K562 (cell line): ENCODE measurements around the gene METTL22. TPM values are rescaled to one million over a fixed set of nuclear protein-coding genes. Genes with fewer than 3 reads are reported as not detected.

Source experiments
- ATAC-seq: fragments of 200-7000 bp; cut with Tn5 transposase; 3 replicates; pipeline ENCODE4 v1.9.1; 2020; ENCODE audit warnings: moderate library complexity
- BruUV-seq: library from RNA; stranded (reverse); fragments of 400-500 nt; replicated peaks from 2 replicates; lab custom pipeline; 2021; lab: Mats Ljungman, UMichigan
- CTCF ChIA-PET: fragments of 300-600 bp; formaldehyde crosslinking; extraction: SDS; loops from one replicate; lab custom pipeline; 2021; ENCODE audit warnings: low intra/inter-chr PET ratio; lab: Yijun Ruan, JAX
- POLR2A ChIA-PET: fragments of 300-600, 350-650 bp; sonication (Branson Sonifier 250); formaldehyde crosslinking; extraction: SDS; loops from one replicate; lab custom pipeline; 2021; ENCODE audit warnings: antibody characterized with exemption, inconsistent platforms; lab: Yijun Ruan, JAX
- DNase-seq, 4 experiments: peaks; one replicate each; pipeline versions ENCODE4 v3.0.0 to v3.0.0-alpha.2; 2011 to 2018; ENCODE audit warnings: low spot score in 3 of 4, mixed read lengths in 3 of 4; ENCODE audit errors: extremely low read depth in 1 of 4
- FAIRE-seq: peaks from 2 replicates; lab custom pipeline; 2011; peaks lifted over from hg19 to GRCh38; lab: Jason Lieb, UNC
- H2AFZ ChIP-seq: 2 replicates; pipeline ENCODE4 v1.6.0; 2011; ENCODE audit warnings: low read depth, low read length, control low read depth, inconsistent platforms
- H3K27ac ChIP-seq: fragments of 200-600 bp; 3 replicates; pipeline ENCODE4 v1.8.0; 2011; ENCODE audit warnings: low read depth, mild to moderate bottlenecking, control low read depth, inconsistent platforms, low read length, moderate library complexity, mixed read lengths; ENCODE audit errors: extremely low read depth
- H3K27me3 ChIP-seq, 2 experiments: fragments of 300-600 bp in 1 of 2; 2 replicates in 1 of 2; 3 replicates in 1 of 2; pipeline versions ENCODE4 v1.6.0 to v1.8.0; 2011; ENCODE audit warnings: inconsistent platforms in 2 of 2, low read length in 2 of 2, mild to moderate bottlenecking in 1 of 2, mixed read lengths in 1 of 2, moderate library complexity in 1 of 2; ENCODE audit not compliant: control insufficient read depth in 2 of 2, insufficient read depth in 2 of 2
- H3K36me3 ChIP-seq: fragments of 300-600 bp; 3 replicates; pipeline ENCODE4 v1.8.0; 2011; ENCODE audit warnings: mild to moderate bottlenecking, low read length, inconsistent platforms; ENCODE audit not compliant: control insufficient read depth, insufficient read depth
- H3K4me1 ChIP-seq, 2 experiments: fragments of 200-600 bp in 1 of 2; replicated peaks in 1 of 2; 2 replicates in 1 of 2; 3 replicates in 1 of 2; pipeline versions ENCODE4 v1.5.1 to v1.8.0; 2011; ENCODE audit warnings: inconsistent platforms in 2 of 2, low read length in 2 of 2, mild to moderate bottlenecking in 1 of 2, mixed read lengths in 1 of 2, moderate library complexity in 1 of 2; ENCODE audit not compliant: control insufficient read depth in 2 of 2, insufficient read depth in 2 of 2
- H3K4me2 ChIP-seq: 2 replicates; pipeline ENCODE4 v1.6.1; 2011; ENCODE audit warnings: low read length, control low read depth, inconsistent platforms, mixed read lengths; ENCODE audit not compliant: insufficient read depth
- H3K4me3 ChIP-seq: fragments of 200-600 bp; sonication (generic), shearing (Covaris generic); 2 replicates; pipeline ENCODE4 v1.5.1; 2016; ENCODE audit warnings: control low read depth, inconsistent platforms
- H3K79me2 ChIP-seq: fragments of 200-600 bp; 3 replicates; pipeline ENCODE4 v1.8.0; 2011; ENCODE audit warnings: low read length, inconsistent platforms; ENCODE audit not compliant: control insufficient read depth, insufficient read depth
- H3K9ac ChIP-seq, 2 experiments: 2 replicates each; pipeline versions ENCODE4 v1.6.0 to v1.6.1; 2011; ENCODE audit warnings: low read depth in 2 of 2, low read length in 2 of 2, control low read depth in 1 of 2, inconsistent platforms in 1 of 2, mild to moderate bottlenecking in 1 of 2, mixed read lengths in 1 of 2; ENCODE audit not compliant: insufficient read depth in 1 of 2
- H3K9me1 ChIP-seq: one replicate; pipeline ENCODE4 v1.6.0; 2011; ENCODE audit warnings: inconsistent platforms, mild to moderate bottlenecking, low read length, moderate library complexity; ENCODE audit not compliant: control insufficient read depth, insufficient read depth
- H3K9me3 ChIP-seq: replicated peaks from 2 replicates; pipeline ENCODE4 v1.5.1; 2011; ENCODE audit warnings: low read depth, low read length, inconsistent platforms; ENCODE audit not compliant: control insufficient read depth, insufficient read depth
- H4K20me1 ChIP-seq: replicated peaks from 2 replicates; pipeline ENCODE4 v1.6.1; 2011; ENCODE audit warnings: low read length, inconsistent platforms, mixed read lengths; ENCODE audit not compliant: control insufficient read depth, insufficient read depth
- ARNT ChIP-seq, 2 experiments: fragments of 450-650 bp; IDR thresholded peaks; 2 replicates each; pipeline ENCODE4 v1.6.1; 2016; ENCODE audit warnings: mild to moderate bottlenecking in 1 of 2
- CBX8 ChIP-seq: fragments of 200-600 bp; sonication (generic); IDR thresholded peaks from 2 replicates; pipeline ENCODE4 v1.6.1; 2012; ENCODE audit warnings: borderline replicate concordance, mixed run types, low read depth, mild to moderate bottlenecking, moderate library complexity, mixed read lengths, low read length, control low read depth, inconsistent platforms; ENCODE audit not compliant: poor library complexity, severe bottlenecking; ENCODE audit errors: extremely low read depth
- ZNF217 ChIP-seq: sonication (generic); formaldehyde crosslinking; IDR thresholded peaks from 2 replicates; pipeline ENCODE4 v1.8.0; 2022; ENCODE audit warnings: mild to moderate bottlenecking, missing genetic modification reagents
- WGBS: fragments of 100-300 bp; shearing (Covaris generic); methylation state at CpG from one replicate; pipeline ENCODE4 v1.1.6; 2016; ENCODE audit warnings: low coverage, mixed read lengths; ENCODE audit not compliant: insufficient coverage; ENCODE audit errors: missing lambda C conversion rate; 5-methylcytosine and 5-hydroxymethylcytosine counted together
- in situ Hi-C: fragments of 300-500 bp; cut with MboI; formaldehyde crosslinking; loops from 4 replicates; pipeline ENCODE4 v1.15.0; 2018; ENCODE audit warnings: inconsistent platforms, mixed read lengths
- intact Hi-C: fragments of 100-400 bp; cut with micrococcal nuclease; formaldehyde crosslinking; loops from 2 replicates; pipeline ENCODE4 v1.14.2; 2022
- polyA plus RNA-seq, 8 experiments: library from polyadenylated mRNA; depleted of rRNA in 4 of 8; stranded (reverse) in 5 of 8; unstranded in 3 of 8; fragments of >200 nt; fragmentation: Nextera tagmentation in 2 of 8; fragmentation: Illumina TruSeq in 1 of 8; extraction: Ambion mirVana in 2 of 8; extraction: Trizol in 1 of 8; gene quantifications; 2 replicates each; pipeline versions ENCODE4 v1.2.1 to v1.2.3, GENCODE V29; 2011 to 2014; ENCODE audit warnings: inconsistent platforms in 1 of 8, missing spikeins in 1 of 8
- small RNA-seq: library from RNA; depleted of rRNA; stranded (forward); fragments of <200 nt; gene quantifications from one replicate; pipeline ENCODE3, GENCODE V24; 2014
- total RNA-seq, 7 experiments: library from RNA; depleted of rRNA in 6 of 7; stranded (reverse); fragments of >200 nt in 6 of 7; fragmentation: Illumina TruSeq in 2 of 7; extraction: Trizol in 2 of 7; gene quantifications; 2 replicates each; pipeline versions ENCODE4 v1.2.1 to v1.2.3, GENCODE V29; 2011 to 2021; ENCODE audit warnings: low replicate concordance in 1 of 7
- TF ChIP-seq, protein P1 (sequence below), 3 experiments: IDR thresholded peaks in 2 of 3; conservative IDR thresholded peaks in 1 of 3; 2 replicates each; pipeline ENCODE4 v1.5.1; 2011 to 2012; ENCODE audit warnings: low read length in 3 of 3, mild to moderate bottlenecking in 3 of 3, control low read depth in 2 of 3, improper control_type of control experiment in 1 of 3, inconsistent platforms in 1 of 3, low read depth in 1 of 3, mixed read lengths in 1 of 3, moderate library complexity in 1 of 3; ENCODE audit not compliant: insufficient read depth in 2 of 3

The METTL22 gene
- total and polyA plus RNA-seq, 9 of the 15 experiments (the other 6 are each of a cell fraction or from before 2014, with no cell fraction given), result 6.9 to 33.2 (median 18.5) TPM

DNA sequence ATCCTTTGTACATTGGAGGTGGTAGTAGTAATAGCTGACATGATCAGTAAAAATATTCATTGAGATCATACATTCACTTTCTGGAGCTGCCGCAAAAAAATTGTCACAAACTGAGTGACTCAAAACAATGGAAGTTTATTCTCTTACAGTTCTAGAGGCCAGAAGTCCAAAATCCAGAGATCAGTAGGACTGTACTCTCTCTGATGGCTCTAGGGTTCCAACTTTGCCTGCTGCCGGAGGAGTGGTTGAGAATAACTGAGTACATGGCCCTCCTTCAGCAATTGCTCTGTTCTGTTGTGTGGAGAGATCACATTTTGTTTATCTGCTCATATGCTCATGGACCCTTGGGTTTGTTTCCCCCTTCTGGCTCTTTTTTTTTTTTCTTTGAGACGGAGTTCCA is 76.5 kb downstream of the METTL22 start:
- WGBS, result 3% methylated on average over 2 of the region's 3 CpGs
- H4K20me1 ChIP-seq, result no peaks in the 10 kb centered on the region; the same call in 1 of the 2 replicates
- no peak overlapping the region for H3K4me3 ChIP-seq
- in situ Hi-C loops (no loop called here), intact Hi-C loops (no loop called here)
- H3K9me3 ChIP-seq, result no peaks in the 10 kb centered on the region
- no peak overlapping the region for H2AFZ ChIP-seq
- ATAC-seq (no peak), FAIRE-seq (no peak), DNase-seq (no peak)
- ChIA-PET CTCF (no interaction called here), POLR2A (no interaction called here)
- BruUV-seq, result no TSS peak
- H3K9ac ChIP-seq, result no peak overlapping the region
- H3K79me2 ChIP-seq, result no peaks in the 10 kb centered on the region
- no peaks in the 10 kb centered on the region for H3K36me3 ChIP-seq
- no peaks in the 10 kb centered on the region for H3K9me1 ChIP-seq
- no peak overlapping the region for H3K4me2 ChIP-seq
- no peak overlapping the region for H3K27ac ChIP-seq
- TF ChIP-seq CBX8, result no peak
- TF ChIP-seq ARNT (IDR thresholded peaks at IDR 0.05), result no peak
- TF ChIP-seq, protein P1, sequence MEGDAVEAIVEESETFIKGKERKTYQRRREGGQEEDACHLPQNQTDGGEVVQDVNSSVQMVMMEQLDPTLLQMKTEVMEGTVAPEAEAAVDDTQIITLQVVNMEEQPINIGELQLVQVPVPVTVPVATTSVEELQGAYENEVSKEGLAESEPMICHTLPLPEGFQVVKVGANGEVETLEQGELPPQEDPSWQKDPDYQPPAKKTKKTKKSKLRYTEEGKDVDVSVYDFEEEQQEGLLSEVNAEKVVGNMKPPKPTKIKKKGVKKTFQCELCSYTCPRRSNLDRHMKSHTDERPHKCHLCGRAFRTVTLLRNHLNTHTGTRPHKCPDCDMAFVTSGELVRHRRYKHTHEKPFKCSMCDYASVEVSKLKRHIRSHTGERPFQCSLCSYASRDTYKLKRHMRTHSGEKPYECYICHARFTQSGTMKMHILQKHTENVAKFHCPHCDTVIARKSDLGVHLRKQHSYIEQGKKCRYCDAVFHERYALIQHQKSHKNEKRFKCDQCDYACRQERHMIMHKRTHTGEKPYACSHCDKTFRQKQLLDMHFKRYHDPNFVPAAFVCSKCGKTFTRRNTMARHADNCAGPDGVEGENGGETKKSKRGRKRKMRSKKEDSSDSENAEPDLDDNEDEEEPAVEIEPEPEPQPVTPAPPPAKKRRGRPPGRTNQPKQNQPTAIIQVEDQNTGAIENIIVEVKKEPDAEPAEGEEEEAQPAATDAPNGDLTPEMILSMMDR (IDR thresholded peaks at IDR 0.05 in 2 of 3, conservative IDR thresholded peaks at IDR 0.05 in 1 of 3; ENCODE audit: insufficient read depth in 2 of 3, low read depth in 1 of 3, low read length in 3 of 3), result no peak
- TF ChIP-seq ZNF217, result no peak
- no peaks in the 10 kb centered on the region for H3K4me1 ChIP-seq
- peaks cover 24 to 50% of the 10 kb centered on the region in 2 experiments for H3K27me3 ChIP-seq

Small RNA genes lying within 50 kb of the gene (small RNA-seq; reads per million reads assigned to genes)
- gene RN7SL743P, result not detected

Other genes with a start within 250 kb of the METTL22 start
- not detected in 2 replicates for gene TMEM114, start 31.2 kb upstream of the METTL22 start, total RNA-seq (2014; rRNA removed)
- not detected in 2 replicates for gene TMEM114, start 31.2 kb upstream of the METTL22 start, total RNA-seq (2014; rRNA removed; fragmentation: Illumina TruSeq; extraction: Trizol)
- not detected in 2 replicates for gene TMEM114, start 31.2 kb upstream of the METTL22 start, total RNA-seq (2015; rRNA removed; fragmentation: Illumina TruSeq; extraction: Trizol)
- gene TMEM114, start 31.2 kb upstream of the METTL22 start, total RNA-seq (2021), result not detected in 2 replicates
- not detected in 2 replicates for gene TMEM114, start 31.2 kb upstream of the METTL22 start, polyA plus RNA-seq (2011; rRNA removed)
- not detected in 2 replicates for gene TMEM114, start 31.2 kb upstream of the METTL22 start, polyA plus RNA-seq (2014; fragmentation: Illumina TruSeq; extraction: Trizol)
- not detected for gene TMEM114, start 31.2 kb upstream of the METTL22 start, polyA plus RNA-seq (2014; fragmentation: Nextera tagmentation; extraction: Ambion mirVana)
- not detected in 2 replicates for gene TMEM114, start 31.2 kb upstream of the METTL22 start, polyA plus RNA-seq (2014; rRNA removed)
- 0.05 TPM in 1 of 2 replicates, not detected in the other for gene ABAT, start 52.9 kb downstream of the METTL22 start, total RNA-seq (2014; rRNA removed)
- 0.06 and 0.11 TPM in 2 replicates for gene ABAT, start 52.9 kb downstream of the METTL22 start, total RNA-seq (2014; rRNA removed; fragmentation: Illumina TruSeq; extraction: Trizol)
- gene ABAT, start 52.9 kb downstream of the METTL22 start, total RNA-seq (2015; rRNA removed; fragmentation: Illumina TruSeq; extraction: Trizol), result 0.08 and 0.18 TPM in 2 replicates
- 0.31 and 0.49 TPM in 2 replicates for gene ABAT, start 52.9 kb downstream of the METTL22 start, total RNA-seq (2021)
- gene ABAT, start 52.9 kb downstream of the METTL22 start, polyA plus RNA-seq (2011; rRNA removed), result 0.18 and 0.45 TPM in 2 replicates
- 0.10 TPM in 1 of 2 replicates, not detected in the other for gene ABAT, start 52.9 kb downstream of the METTL22 start, polyA plus RNA-seq (2014; fragmentation: Illumina TruSeq; extraction: Trizol)
- gene ABAT, start 52.9 kb downstream of the METTL22 start, polyA plus RNA-seq (2014; fragmentation: Nextera tagmentation; extraction: Ambion mirVana), result under 1 TPM; 0.01 to 0.04 TPM
- gene ABAT, start 52.9 kb downstream of the METTL22 start, polyA plus RNA-seq (2014; rRNA removed), result 0.07 and 0.20 TPM in 2 replicates
- 10.1 and 11.2 TPM in 2 replicates for gene TMEM186, start 175.9 kb downstream of the METTL22 start, total RNA-seq (2014; rRNA removed)
- 13.1 and 15.4 TPM in 2 replicates for gene TMEM186, start 175.9 kb downstream of the METTL22 start, total RNA-seq (2014; rRNA removed; fragmentation: Illumina TruSeq; extraction: Trizol)
- gene TMEM186, start 175.9 kb downstream of the METTL22 start, total RNA-seq (2015; rRNA removed; fragmentation: Illumina TruSeq; extraction: Trizol), result 10.1 and 11.0 TPM in 2 replicates
- gene TMEM186, start 175.9 kb downstream of the METTL22 start, total RNA-seq (2021), result 17.8 TPM in 2 replicates
- gene TMEM186, start 175.9 kb downstream of the METTL22 start, polyA plus RNA-seq (2011; rRNA removed), result 14.9 and 16.4 TPM in 2 replicates
- 16.2 and 19.7 TPM in 2 replicates for gene TMEM186, start 175.9 kb downstream of the METTL22 start, polyA plus RNA-seq (2014; fragmentation: Illumina TruSeq; extraction: Trizol)
- 10 to 100 TPM; 27.3 to 33.4 TPM for gene TMEM186, start 175.9 kb downstream of the METTL22 start, polyA plus RNA-seq (2014; fragmentation: Nextera tagmentation; extraction: Ambion mirVana)
- 17.3 and 18.5 TPM in 2 replicates for gene TMEM186, start 175.9 kb downstream of the METTL22 start, polyA plus RNA-seq (2014; rRNA removed)
- 17.8 and 30.4 TPM in 2 replicates for gene PMM2, start 176.1 kb downstream of the METTL22 start, total RNA-seq (2014; rRNA removed)
- 29.8 and 33.9 TPM in 2 replicates for gene PMM2, start 176.1 kb downstream of the METTL22 start, total RNA-seq (2014; rRNA removed; fragmentation: Illumina TruSeq; extraction: Trizol)
- gene PMM2, start 176.1 kb downstream of the METTL22 start, total RNA-seq (2015; rRNA removed; fragmentation: Illumina TruSeq; extraction: Trizol), result 37.6 and 42.7 TPM in 2 replicates
- gene PMM2, start 176.1 kb downstream of the METTL22 start, total RNA-seq (2021), result 28.9 and 32.0 TPM in 2 replicates
- 16.3 and 21.1 TPM in 2 replicates for gene PMM2, start 176.1 kb downstream of the METTL22 start, polyA plus RNA-seq (2011; rRNA removed)
- gene PMM2, start 176.1 kb downstream of the METTL22 start, polyA plus RNA-seq (2014; fragmentation: Illumina TruSeq; extraction: Trizol), result 27.2 and 34.0 TPM in 2 replicates
- 1 to 10 TPM; 5.6 to 7.8 TPM for gene PMM2, start 176.1 kb downstream of the METTL22 start, polyA plus RNA-seq (2014; fragmentation: Nextera tagmentation; extraction: Ambion mirVana)
- 25.9 and 27.1 TPM in 2 replicates for gene PMM2, start 176.1 kb downstream of the METTL22 start, polyA plus RNA-seq (2014; rRNA removed)
- 112 and 114 TPM in 2 replicates for gene CARHSP1, start 247.3 kb downstream of the METTL22 start, total RNA-seq (2014; rRNA removed)
- 27.0 and 41.1 TPM in 2 replicates for gene CARHSP1, start 247.3 kb downstream of the METTL22 start, total RNA-seq (2014; rRNA removed; fragmentation: Illumina TruSeq; extraction: Trizol)
- gene CARHSP1, start 247.3 kb downstream of the METTL22 start, total RNA-seq (2015; rRNA removed; fragmentation: Illumina TruSeq; extraction: Trizol), result 65.2 and 68.5 TPM in 2 replicates
- 74.5 and 78.0 TPM in 2 replicates for gene CARHSP1, start 247.3 kb downstream of the METTL22 start, total RNA-seq (2021)
- gene CARHSP1, start 247.3 kb downstream of the METTL22 start, polyA plus RNA-seq (2011; rRNA removed), result 37.0 and 40.8 TPM in 2 replicates
- gene CARHSP1, start 247.3 kb downstream of the METTL22 start, polyA plus RNA-seq (2014; fragmentation: Illumina TruSeq; extraction: Trizol), result 40.4 and 87.0 TPM in 2 replicates
- gene CARHSP1, start 247.3 kb downstream of the METTL22 start, polyA plus RNA-seq (2014; fragmentation: Nextera tagmentation; extraction: Ambion mirVana), result 10 to 100 TPM in 1 of 2 experiments, 1 to 10 TPM in 1; 5.8 to 17.1 TPM
- gene CARHSP1, start 247.3 kb downstream of the METTL22 start, polyA plus RNA-seq (2014; rRNA removed), result 97.9 and 104 TPM in 2 replicates